SH-SY5Y (cell line): Measurements from ENCODE around the gene DDX27.

ENCODE experiments used
- GATA2 ChIP-seq: IDR thresholded peaks from 2 replicates; pipeline ENCODE4 v1.6.1; 2011; ENCODE audit warnings: mild to moderate bottlenecking, low read depth, low read length
- GATA3 ChIP-seq: IDR thresholded peaks from 2 replicates; pipeline ENCODE4 v1.6.1; 2011; ENCODE audit warnings: low read depth, mild to moderate bottlenecking, low read length, moderate library complexity

Gene DDX27

DNA sequence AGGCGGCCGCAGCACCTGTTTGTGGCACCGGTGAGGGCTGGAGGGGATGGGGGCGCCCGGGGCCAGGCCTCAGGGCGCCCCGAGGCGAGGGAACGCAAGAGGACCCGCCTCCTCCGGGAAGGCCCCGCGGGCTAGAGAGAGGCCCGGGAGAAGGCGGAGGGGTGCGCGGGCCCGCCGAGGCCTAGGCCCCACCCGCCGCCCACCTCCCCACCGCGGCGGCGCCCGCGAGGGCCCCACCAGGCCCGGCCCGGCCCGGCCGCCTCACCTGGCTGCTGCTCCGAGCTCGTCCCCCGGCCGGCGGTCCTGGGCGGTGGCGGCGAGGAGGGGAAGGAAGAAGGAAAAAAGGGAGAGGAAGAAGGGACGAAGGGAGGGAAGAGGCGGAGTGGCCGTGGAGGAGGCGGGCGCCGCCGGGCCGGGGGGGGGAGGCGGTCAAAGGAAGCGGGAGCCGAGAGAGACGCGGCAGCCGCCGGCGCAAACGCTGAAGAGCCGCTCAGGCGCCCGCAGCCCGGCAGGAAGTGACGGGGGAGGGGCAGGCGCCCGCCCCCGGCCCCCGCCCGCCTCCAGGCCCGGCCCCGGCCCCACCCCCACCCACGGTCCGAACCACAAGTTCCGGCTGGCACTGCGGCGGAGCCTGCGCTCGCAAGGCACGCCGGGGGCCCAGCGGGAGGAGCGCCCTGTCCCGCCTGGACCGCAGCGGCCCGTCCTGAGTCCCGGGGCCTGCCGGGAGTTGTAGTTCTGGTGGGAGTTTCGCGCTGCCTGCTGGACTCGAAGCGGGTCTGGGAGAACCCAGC lies 31.2 kb upstream of the DDX27 start, which contains the start of gene STAU1:
TSS of gene STAU1 (minus strand) at position 484 of the 791 bp plus-strand sequence. CDS start 22,133 bp downstream, outside the sequence.
- TF ChIP-seq GATA2 (no peak), GATA3 (no peak)

DNA sequence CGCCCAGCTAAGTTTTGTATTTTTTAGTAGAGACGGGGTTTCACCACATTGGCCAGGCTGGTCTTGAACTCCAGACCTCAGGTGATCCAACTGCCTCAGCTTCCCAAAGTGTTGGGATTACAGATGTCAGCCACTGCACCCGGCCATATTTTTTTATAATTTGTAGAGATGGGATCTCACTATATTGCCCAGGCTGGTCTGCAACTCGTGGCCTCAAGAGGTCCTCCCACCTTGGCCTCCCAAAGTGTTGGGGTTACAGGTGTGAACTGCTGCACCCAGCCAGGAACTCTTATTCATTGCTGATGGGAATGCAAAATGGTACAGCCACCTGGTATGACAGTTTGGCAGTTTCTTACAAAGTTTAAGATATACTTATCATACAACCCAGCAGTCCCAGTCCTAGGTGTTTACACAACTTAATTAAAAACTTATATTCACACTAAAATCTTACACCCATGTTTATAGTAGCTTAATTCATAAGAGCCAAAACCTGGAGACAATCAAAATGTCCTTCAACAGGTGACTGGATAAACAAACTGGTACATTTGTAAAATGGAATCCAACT lies 19.4 kb upstream of the DDX27 start:
- TF ChIP-seq GATA2 (no peak), GATA3 (no peak)

DNA sequence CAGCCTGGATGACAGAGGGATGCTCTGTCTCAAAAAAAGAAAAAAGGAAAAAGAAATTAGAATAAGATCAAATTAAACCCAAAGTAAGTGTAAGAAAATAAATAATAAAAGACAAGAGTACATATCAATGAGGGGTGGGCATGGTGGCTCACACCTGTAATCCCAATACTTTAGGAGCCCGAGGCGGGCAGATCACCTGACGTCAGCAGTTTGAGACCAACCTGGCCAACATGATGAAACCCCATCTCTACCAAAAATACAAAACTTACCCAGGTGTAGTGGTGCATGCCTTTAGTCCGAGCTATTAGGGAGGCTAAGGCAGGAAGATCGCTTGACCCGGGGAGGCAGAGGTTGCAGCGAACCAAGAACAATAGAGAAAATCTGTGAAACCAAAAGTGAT lies 16.2 kb upstream of the DDX27 start:
- TF ChIP-seq GATA2 (no peak), GATA3 (no peak)

DNA sequence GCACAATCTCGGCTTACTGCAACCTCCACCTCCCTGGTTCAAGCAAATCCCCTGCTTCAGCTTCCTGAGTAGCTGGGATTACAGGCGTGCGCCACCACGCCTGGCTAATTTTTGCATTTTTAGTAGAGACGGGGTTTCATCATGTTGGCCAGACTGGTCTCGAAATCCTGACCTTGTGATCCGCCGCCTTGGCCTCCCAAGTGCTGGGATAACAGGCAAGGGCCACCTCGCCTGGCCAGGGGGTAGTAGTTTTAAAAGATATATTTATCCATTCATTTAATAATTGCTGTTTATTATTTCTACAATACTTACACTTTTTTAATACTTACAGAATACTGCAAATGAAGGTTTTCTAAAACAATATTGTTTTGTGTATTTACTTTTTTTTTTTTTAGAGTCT lies 15.5 kb upstream of the DDX27 start:
- TF ChIP-seq GATA3 (no peak), GATA2 (no peak)

DNA sequence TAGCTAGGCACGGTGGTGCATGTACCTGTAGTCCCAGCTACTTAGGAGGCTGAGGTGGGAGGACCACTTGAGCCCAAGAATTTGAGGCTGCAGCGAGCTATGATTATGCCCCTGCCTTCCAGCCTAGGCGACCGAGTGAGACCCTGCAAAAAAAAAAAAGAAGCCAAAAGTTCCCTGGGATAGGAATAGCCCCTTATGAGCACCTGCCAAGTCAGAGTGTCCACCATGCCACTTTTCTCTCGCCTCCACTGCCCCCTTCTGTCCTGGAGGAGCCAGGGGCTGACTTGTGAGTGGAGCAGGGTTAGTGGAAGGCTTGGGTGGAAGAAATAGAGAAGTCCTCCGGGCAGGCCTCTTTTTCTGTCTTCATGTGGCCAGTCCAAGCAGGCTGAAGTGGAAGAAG lies 12.1 kb upstream of the DDX27 start:
- TF ChIP-seq GATA2 (no peak), GATA3 (no peak)

DNA sequence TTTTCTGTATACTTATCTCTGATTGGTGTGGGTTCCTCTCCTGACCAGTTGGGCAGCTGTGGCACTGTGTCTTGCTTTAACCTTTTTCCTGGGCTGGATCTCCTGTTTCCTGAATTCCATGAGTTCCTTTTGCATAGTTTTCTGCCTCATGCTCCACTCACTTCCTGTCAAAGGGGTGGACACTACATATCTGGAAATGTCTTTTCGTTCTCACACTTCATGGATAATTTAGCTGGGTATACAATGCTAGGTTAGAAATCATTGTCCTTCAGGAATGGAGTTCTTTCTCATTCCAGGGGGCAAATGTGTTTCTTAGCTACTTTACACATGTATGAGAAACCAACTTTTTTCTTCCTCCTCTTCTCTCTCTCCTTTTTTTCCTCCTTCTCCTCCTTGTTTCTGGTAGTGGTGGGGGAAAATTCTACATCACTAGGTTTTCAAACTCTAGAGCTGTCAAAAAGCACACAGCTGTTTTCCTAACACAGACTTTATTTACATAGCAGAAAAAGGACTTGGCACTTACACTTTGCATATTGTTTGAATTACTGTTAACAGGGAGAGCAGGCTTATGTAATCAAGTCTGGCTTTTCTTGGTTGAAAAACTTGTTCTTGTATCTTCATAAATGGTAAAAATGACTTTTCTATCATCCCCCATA lies 9.0 kb upstream of the DDX27 start:
- TF ChIP-seq GATA2 (no peak), GATA3 (no peak)

DNA sequence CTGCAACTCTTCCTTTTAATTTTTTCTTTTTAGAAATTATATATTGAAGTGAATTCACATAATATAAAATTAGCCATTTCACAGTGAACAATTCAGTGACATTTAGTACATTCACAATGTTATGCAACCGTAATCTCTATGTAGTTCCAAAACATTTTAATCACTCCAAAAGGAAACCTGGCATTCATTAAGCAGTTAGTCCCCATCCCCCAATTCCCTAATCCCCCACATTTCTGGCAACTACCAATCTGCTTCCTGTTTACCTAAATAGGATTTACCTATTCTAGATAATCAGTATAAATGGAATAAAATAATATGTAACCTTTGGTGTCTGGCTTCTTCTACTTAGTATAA lies 8.5 kb upstream of the DDX27 start:
- TF ChIP-seq GATA3 (no peak), GATA2 (no peak)

DNA sequence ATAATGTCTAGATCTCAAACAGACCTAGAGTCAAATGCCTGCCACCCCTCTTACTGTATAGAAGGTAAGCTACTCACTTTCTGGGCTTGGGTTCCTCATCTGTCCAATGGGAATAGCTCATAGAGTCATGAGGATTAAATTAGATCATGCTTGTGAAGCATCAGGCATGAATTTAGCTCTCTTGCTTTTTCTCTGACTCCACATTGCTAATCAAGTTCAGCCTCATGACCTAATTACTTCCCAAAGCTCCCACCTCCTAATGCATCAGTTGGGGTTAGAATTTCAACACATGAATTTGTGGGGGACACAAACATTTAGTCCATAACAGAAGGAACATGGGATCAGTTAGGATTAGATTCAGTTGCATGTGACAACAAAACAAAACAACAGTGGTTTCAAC lies 4.6 kb upstream of the DDX27 start:
- TF ChIP-seq GATA2 (no peak), GATA3 (no peak)

DNA sequence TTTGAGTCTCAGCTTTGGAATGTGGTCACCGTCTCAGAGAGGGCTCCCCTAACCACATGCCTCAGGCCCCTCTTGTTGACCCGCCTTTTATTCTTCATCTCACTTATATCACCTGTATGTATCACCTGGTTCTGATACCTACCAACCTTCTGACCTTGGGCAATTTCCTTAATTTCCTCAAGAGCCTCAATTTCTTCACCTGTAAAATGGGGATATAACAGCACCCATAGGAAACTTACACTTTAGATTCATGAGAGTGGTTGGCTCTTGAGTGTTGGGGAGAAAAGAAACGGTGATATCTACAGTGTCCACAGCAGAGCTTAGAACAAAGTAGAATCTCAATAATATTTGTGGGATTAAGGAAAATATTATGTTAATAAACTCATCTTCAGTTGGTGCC lies 4.0 kb upstream of the DDX27 start:
- TF ChIP-seq GATA3 (no peak), GATA2 (no peak)

DNA sequence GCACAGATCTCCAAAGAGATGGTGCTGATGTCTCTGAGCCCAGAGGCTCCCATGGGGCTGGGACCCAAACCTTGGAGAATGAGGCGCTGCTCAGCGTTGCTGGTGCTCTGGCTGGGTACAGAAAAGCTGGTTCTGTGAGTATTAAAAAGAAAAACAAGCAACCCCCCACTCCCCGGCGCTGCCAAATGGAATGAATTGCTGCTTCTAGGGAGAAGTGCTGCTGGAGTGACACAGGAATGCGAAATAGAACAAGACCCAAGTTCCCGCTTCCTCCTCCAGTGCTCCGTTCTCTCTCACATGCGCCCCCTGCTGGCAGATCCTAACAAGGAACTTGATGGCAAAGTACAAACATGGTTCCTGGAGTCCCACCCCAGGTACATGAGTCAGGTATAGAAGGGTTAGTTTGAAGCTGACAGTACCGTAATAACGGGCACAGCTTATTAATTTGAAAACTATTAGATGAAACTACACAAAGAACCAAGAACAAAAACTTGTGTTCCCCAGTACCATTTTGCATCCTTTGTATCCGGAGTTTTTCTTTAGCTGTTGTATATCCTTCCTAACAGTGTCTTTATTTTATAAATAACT lies 2.1 kb upstream of the DDX27 start:
- no peak for TF ChIP-seq GATA2
- TF ChIP-seq GATA3, result no peak

DNA sequence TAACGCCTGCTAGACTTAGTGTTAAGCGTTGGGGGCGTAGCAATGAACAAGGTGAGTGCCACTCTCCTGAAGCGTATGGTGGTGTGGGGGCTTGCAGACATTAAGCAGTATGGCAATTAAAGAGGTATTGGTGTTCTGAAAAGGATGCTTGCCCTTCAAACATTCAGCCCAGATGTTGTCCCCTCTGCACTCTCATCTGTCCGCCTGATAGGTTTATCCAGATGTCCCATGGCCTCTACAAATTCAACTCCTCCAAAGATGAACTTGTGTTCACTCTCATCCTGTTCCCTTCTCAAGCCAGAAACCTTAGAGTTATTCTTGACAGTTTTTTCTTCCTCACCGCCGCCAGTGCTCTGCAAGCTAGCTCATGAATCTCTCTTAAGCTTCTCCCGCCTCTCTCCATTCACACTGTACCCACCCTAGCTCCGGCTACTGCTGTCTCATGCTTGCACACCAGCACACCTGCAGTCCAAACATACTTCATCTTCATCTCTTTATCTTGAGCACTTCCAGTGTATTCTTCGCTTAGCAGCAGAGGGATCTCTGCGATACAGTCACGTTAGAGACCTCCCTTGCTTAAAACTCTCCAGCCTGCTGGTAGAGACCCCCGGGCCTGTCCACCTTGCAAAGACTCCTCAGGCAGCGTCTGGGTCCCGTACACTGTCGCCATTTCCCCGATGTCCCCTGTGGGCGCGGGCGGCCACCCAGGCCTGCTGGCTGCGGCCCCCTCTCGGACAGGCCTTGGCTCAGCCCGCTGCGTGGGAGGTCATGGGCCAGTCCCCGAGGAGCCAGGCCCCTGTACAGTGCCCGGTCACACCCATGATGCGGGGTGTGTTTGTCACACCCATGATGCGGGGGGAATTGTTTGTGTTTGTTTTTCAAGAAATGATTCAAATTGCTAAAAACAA lies 962 bp downstream of the DDX27 start:
- no peak for TF ChIP-seq GATA3
- TF ChIP-seq GATA2, result no peak

DNA sequence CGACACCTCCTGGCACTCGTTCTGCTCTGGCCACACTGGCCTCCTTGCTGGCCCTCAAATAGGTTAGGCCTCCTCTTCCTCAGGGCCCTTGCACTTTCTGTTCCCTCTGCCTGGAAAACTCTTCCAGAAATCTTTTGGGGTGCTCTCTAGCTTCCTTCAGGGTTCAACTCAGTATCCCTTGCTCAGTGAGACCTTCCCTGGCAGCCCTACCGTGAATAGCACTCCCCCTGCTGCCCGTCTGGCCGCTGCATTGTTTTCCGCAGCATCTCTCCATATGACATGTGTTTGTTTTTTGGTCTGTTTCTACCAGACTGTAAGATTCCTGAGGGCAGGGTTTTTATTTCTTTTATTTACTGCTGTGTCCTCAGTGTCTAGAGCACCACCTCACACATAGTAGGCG lies 6.7 kb downstream of the DDX27 start:
- no peak for TF ChIP-seq GATA3

DNA sequence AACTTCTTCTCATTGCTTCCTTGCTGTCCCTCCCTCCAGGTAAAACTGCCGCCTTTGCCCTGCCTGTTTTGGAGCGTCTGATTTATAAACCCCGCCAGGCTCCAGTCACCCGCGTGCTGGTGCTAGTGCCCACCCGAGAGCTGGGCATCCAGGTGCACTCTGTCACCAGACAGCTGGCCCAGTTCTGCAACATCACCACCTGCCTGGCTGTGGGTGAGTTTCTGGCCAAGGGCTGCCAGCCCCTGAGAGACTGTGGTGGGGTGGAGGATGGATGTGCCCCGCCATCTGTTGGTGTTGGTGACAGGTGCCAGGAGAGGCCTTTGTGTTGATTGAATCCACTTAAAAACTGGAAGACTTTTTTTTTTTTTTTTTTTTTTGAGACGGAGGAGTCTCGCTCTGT lies 9.5 kb downstream of the DDX27 start:
- no peak for TF ChIP-seq GATA2
- no peak for TF ChIP-seq GATA3

DNA sequence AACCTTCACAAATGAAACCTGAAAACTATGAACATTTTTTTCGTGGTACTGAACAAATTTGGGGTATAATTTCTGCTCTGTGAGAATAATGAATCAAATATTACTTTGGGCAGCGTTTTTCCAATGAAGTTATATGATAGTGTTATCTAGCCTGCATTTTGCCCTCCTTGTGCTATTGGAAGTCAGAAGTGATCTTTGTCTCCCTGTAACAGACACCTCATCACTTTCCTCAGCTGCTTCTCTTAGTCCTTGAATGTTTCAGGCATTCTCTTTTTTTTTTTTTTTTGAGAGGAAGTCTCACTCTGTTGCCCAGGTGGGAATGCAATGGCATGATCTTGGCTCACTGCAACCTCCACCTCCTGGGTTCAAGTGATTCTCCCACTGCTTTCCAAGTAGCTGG lies 10.2 kb downstream of the DDX27 start:
- no peak for TF ChIP-seq GATA2
- no peak for TF ChIP-seq GATA3
